ENCODE measurements around the gene COMMD10. TPM values are rescaled to one million over a fixed set of nuclear protein-coding genes. Genes with fewer than 3 reads are reported as not detected.

Gene COMMD10
- total RNA-seq, 5 donors from 2014 or later (not counting 1 experiment from before 2014, with no cell fraction given), result 25.7 to 36.9 (median 26.1) TPM

DNA sequence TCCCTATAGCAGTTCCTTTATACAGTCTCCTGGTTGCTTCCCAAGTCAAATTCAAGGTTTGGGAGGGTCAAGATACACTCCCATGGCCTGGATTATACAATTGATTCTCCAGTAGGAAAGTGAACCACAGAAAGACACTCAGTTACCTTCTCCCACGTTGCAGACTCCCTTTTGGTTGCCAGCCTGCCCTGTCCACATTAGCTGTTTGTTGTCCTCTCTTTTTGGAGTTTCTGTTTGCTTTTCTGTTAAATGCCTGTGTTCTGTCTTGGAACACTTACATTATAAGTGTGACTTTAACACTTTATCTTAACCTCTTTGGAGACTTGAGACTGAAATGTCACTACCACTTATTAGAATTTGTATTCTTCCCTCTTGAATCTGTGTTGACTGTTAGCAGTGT, 30.3 kb downstream of the COMMD10 start:
- peaks cover 21 to 33% (median 27%) of the 10 kb centered on the region in 3 donors for H3K9me3 Mint-ChIP-seq
- no peak overlapping the region for H3K4me3 Mint-ChIP-seq
- no CpG with 5 or more reads among the region's 1 CpG for WGBS (ENCODE audit: insufficient coverage)
- peaks cover 63% of the 10 kb centered on the region for H3K36me3 Mint-ChIP-seq
- Histone ChIP-seq H3K36me3 (ENCODE audit: control insufficient read depth in 2 of 2, extremely low read depth in 1 of 2, insufficient read depth in 1 of 2, low read length in 1 of 2) (peaks cover 4% of the 10 kb centered on the region in 2 donors), H3K4me3 (ENCODE audit: control insufficient read depth in 1 of 2, extremely low read depth in 1 of 2, low read length in 1 of 2) (no peak overlapping the region), H3K9me3 (peaks cover 6% of the 10 kb centered on the region), H3K4me1 (ENCODE audit: control insufficient read depth in 1 of 2, extremely low read depth in 1 of 2, insufficient read depth in 2 of 2, low read length in 2 of 2) (peaks cover 0 to 4% of the 10 kb centered on the region in 2 experiments), H3K27ac (ENCODE audit: low read length) (no peak overlapping the region), H3K27me3 (replicated peaks in 1 of 2; ENCODE audit: control insufficient read depth in 2 of 2, extremely low read depth in 1 of 2, insufficient read depth in 2 of 2, low read length in 1 of 2) (no peaks in the 10 kb centered on the region)
- peaks cover 8 to 18% (median 13%) of the 10 kb centered on the region in 3 donors for H3K4me1 Mint-ChIP-seq
- ChIA-PET CTCF (no interaction called here), POLR2A (no interaction called here)
- H3K27me3 Mint-ChIP-seq, result no peaks in the 10 kb centered on the region
- no peak overlapping the region for H3K27ac Mint-ChIP-seq
- DNase-seq (no peak), ATAC-seq (replicated peaks in 1 of 4) (no peak)

GRCh38 chr5:116130471-116130870, 45.6 kb downstream of the COMMD10 start:
- Histone ChIP-seq H3K27ac (ENCODE audit: low read length) (no peak overlapping the region), H3K27me3 (replicated peaks in 1 of 2; ENCODE audit: control insufficient read depth in 2 of 2, extremely low read depth in 1 of 2, insufficient read depth in 2 of 2, low read length in 1 of 2) (no peaks in the 10 kb centered on the region), H3K9me3 (no peaks in the 10 kb centered on the region), H3K4me1 (ENCODE audit: control insufficient read depth in 1 of 2, extremely low read depth in 1 of 2, insufficient read depth in 2 of 2, low read length in 2 of 2) (peaks cover 0 to 2% of the 10 kb centered on the region in 2 experiments), H3K36me3 (ENCODE audit: control insufficient read depth in 2 of 2, extremely low read depth in 1 of 2, insufficient read depth in 1 of 2, low read length in 1 of 2) (no peaks in the 10 kb centered on the region), H3K4me3 (ENCODE audit: control insufficient read depth in 1 of 2, extremely low read depth in 1 of 2, low read length in 1 of 2) (no peak overlapping the region)
- WGBS (ENCODE audit: insufficient coverage), result no CpG with 5 or more reads among the region's 2 CpGs
- H3K27ac Mint-ChIP-seq, result no peak overlapping the region
- DNase-seq (no peak), ATAC-seq (replicated peaks in 1 of 4) (no peak)
- POLR2A ChIA-PET, result no interaction called here
- CTCF ChIA-PET, result no interaction called here
- no peaks in the 10 kb centered on the region for H3K27me3 Mint-ChIP-seq
- H3K4me3 Mint-ChIP-seq, result no peak overlapping the region
- H3K4me1 Mint-ChIP-seq, result peaks cover 16 to 19% (median 18%) of the 10 kb centered on the region in 3 donors
- H3K9me3 Mint-ChIP-seq, result peaks cover 0 to 3% (median 0%) of the 10 kb centered on the region in 3 donors
- peaks cover 16% of the 10 kb centered on the region for H3K36me3 Mint-ChIP-seq

GRCh38 chr5:116130976-116131375, 46.2 kb downstream of the COMMD10 start:
- no CpG with 5 or more reads among the region's 2 CpGs for WGBS (ENCODE audit: insufficient coverage)
- H3K9me3 ChIP-seq, result no peaks in the 10 kb centered on the region
- Mint-ChIP-seq H3K4me1 (peaks cover 18 to 24% (median 23%) of the 10 kb centered on the region in 3 donors), H3K9me3 (no peaks in the 10 kb centered on the region), H3K27ac (no peak overlapping the region), H3K27me3 (no peaks in the 10 kb centered on the region), H3K36me3 (peaks cover 11% of the 10 kb centered on the region), H3K4me3 (no peak overlapping the region)
- no peak for DNase-seq
- no peaks in the 10 kb centered on the region for H3K27me3 ChIP-seq (replicated peaks in 1 of 2; ENCODE audit: control insufficient read depth in 2 of 2, extremely low read depth in 1 of 2, insufficient read depth in 2 of 2, low read length in 1 of 2)
- no peaks in the 10 kb centered on the region for H3K36me3 ChIP-seq (ENCODE audit: control insufficient read depth in 2 of 2, extremely low read depth in 1 of 2, insufficient read depth in 1 of 2, low read length in 1 of 2)
- no peak for ATAC-seq (replicated peaks in 1 of 4)
- H3K27ac ChIP-seq (ENCODE audit: low read length), result no peak overlapping the region
- POLR2A ChIA-PET, result interaction anchor here in 1 of 2 donors (0.6 kb wide), 1 partner anchor 100 kb away, joined by 3 read pairs; no protein-coding TSS in a partner anchor
- peaks cover 0 to 2% of the 10 kb centered on the region in 2 experiments for H3K4me1 ChIP-seq (ENCODE audit: control insufficient read depth in 1 of 2, extremely low read depth in 1 of 2, insufficient read depth in 2 of 2, low read length in 2 of 2)
- CTCF ChIA-PET, result no interaction called here
- no peak overlapping the region for H3K4me3 ChIP-seq (ENCODE audit: control insufficient read depth in 1 of 2, extremely low read depth in 1 of 2, low read length in 1 of 2)

- Histone ChIP-seq H3K9me3 (no peaks in the 10 kb centered on the region), H3K4me3 (ENCODE audit: control insufficient read depth in 1 of 2, extremely low read depth in 1 of 2, low read length in 1 of 2) (no peak overlapping the region), H3K4me1 (ENCODE audit: control insufficient read depth in 1 of 2, extremely low read depth in 1 of 2, insufficient read depth in 2 of 2, low read length in 2 of 2) (peaks cover 0 to 2% of the 10 kb centered on the region in 2 experiments), H3K27me3 (replicated peaks in 1 of 2; ENCODE audit: control insufficient read depth in 2 of 2, extremely low read depth in 1 of 2, insufficient read depth in 2 of 2, low read length in 1 of 2) (no peaks in the 10 kb centered on the region), H3K36me3 (ENCODE audit: control insufficient read depth in 2 of 2, extremely low read depth in 1 of 2, insufficient read depth in 1 of 2, low read length in 1 of 2) (no peaks in the 10 kb centered on the region), H3K27ac (ENCODE audit: low read length) (no peak overlapping the region)
- Mint-ChIP-seq H3K4me1 (peaks cover 38 to 41% (median 39%) of the 10 kb centered on the region in 3 donors), H3K36me3 (peaks cover 11% of the 10 kb centered on the region), H3K4me3 (no peak overlapping the region), H3K27me3 (no peaks in the 10 kb centered on the region), H3K9me3 (no peaks in the 10 kb centered on the region), H3K27ac (no peak overlapping the region)
- no CpG with 5 or more reads among the region's 3 CpGs for WGBS (ENCODE audit: insufficient coverage)
- ATAC-seq (replicated peaks in 1 of 4), result no peak
- DNase-seq, result no peak
- POLR2A ChIA-PET, result no interaction called here
- CTCF ChIA-PET, result no interaction called here
Observed at GRCh38 chr5:116133281-116133680, 48.5 kb downstream of the COMMD10 start.

DNA sequence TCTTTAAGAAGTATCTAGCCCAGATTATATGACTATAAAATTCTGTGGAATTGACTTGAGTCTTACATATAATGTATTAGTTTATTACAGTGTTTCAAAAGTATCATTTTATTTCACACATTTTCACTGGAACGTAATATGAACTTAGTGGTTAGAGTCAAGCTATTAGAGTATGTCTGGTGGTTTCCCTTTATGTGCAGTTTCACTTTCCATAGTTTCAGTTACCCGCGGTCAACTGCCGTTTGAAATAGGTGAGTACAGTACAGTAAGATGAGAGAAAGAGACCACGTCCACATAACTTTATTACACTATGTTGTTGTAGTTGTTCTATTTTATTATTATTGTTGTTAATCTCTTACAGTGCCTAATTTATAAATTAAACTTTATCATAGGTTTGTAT, 50.5 kb downstream of the COMMD10 start:
- POLR2A ChIA-PET, result no interaction called here
- H3K9me3 Mint-ChIP-seq, result no peaks in the 10 kb centered on the region
- H3K27ac Mint-ChIP-seq, result peak overlapping the region; percentile 61 to 83
- ATAC-seq (replicated peaks in 1 of 4) (peak in 3 of 4 experiments; percentile 54 to 80 (median 72)), DNase-seq (peak in 9 of 35 experiments; percentile 2 to 57 (median 5))
- Histone ChIP-seq H3K36me3 (ENCODE audit: control insufficient read depth in 2 of 2, extremely low read depth in 1 of 2, insufficient read depth in 1 of 2, low read length in 1 of 2) (no peaks in the 10 kb centered on the region), H3K27me3 (replicated peaks in 1 of 2; ENCODE audit: control insufficient read depth in 2 of 2, extremely low read depth in 1 of 2, insufficient read depth in 2 of 2, low read length in 1 of 2) (no peaks in the 10 kb centered on the region), H3K4me1 (ENCODE audit: control insufficient read depth in 1 of 2, extremely low read depth in 1 of 2, insufficient read depth in 2 of 2, low read length in 2 of 2) (peaks cover 0 to 2% of the 10 kb centered on the region in 2 experiments), H3K27ac (ENCODE audit: low read length) (peak overlapping the region; percentile 24), H3K9me3 (no peaks in the 10 kb centered on the region), H3K4me3 (ENCODE audit: control insufficient read depth in 1 of 2, extremely low read depth in 1 of 2, low read length in 1 of 2) (no peak overlapping the region)
- peaks cover 38 to 45% (median 39%) of the 10 kb centered on the region in 3 donors for H3K4me1 Mint-ChIP-seq
- no CpG with 5 or more reads among the region's 5 CpGs for WGBS (ENCODE audit: insufficient coverage)
- H3K36me3 Mint-ChIP-seq, result peaks cover 16% of the 10 kb centered on the region
- H3K4me3 Mint-ChIP-seq, result peak overlapping the region in 2 of 3 donors; percentile 25 to 32
- CTCF ChIA-PET, result interaction anchor here in 1 of 2 donors (0.6 to 1.7 kb wide), 2 partner anchors 19 to 812 kb away, joined by 3 to 4 read pairs; no protein-coding TSS in a partner anchor
- no peaks in the 10 kb centered on the region for H3K27me3 Mint-ChIP-seq

DNA sequence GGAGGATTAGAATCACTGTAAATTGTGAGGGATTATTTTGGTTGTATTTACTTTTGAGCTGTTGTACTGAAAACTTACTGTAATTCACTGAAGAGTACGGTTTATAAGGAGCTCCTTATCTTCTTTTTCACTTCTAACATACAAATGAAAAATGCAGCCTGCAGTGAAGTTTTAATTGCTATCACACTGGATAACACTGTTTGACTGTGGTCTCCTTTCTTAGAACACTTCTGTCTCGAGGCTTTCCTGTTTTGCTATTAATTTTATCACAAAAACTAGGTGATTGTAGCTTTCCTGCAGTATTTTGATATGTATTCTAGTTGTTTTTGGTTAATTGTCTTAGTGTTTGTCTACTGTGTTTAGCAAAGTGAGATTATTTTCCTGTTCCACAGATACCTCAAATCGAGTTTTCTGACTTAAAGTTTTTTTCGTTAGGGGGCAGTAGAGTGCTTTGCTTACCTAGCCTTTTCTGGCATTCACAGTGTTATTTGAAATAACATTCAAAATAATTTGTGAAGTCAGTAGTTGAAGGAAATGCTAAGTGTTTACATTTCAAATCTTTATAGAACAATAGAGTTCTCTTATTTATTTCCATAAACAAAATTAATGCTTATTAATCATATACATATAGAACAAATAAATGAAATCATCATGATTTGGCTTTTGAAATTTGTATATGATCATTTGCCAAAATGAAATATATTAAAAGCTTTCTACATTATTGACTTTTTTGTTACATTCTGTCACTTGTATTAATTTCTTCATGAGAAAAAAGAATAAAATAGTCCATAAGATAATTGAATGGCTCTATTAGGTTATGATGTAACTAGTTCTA, 52.9 kb downstream of the COMMD10 start:
- no CpG with 5 or more reads among the region's 4 CpGs for WGBS (ENCODE audit: insufficient coverage)
- Histone ChIP-seq H3K9me3 (no peaks in the 10 kb centered on the region), H3K4me3 (ENCODE audit: control insufficient read depth in 1 of 2, extremely low read depth in 1 of 2, low read length in 1 of 2) (no peak overlapping the region), H3K4me1 (ENCODE audit: control insufficient read depth in 1 of 2, extremely low read depth in 1 of 2, insufficient read depth in 2 of 2, low read length in 2 of 2) (peaks cover 0 to 2% of the 10 kb centered on the region in 2 experiments), H3K27ac (ENCODE audit: low read length) (no peak overlapping the region), H3K36me3 (ENCODE audit: control insufficient read depth in 2 of 2, extremely low read depth in 1 of 2, insufficient read depth in 1 of 2, low read length in 1 of 2) (no peaks in the 10 kb centered on the region), H3K27me3 (replicated peaks in 1 of 2; ENCODE audit: control insufficient read depth in 2 of 2, extremely low read depth in 1 of 2, insufficient read depth in 2 of 2, low read length in 1 of 2) (no peaks in the 10 kb centered on the region)
- Mint-ChIP-seq H3K27ac (peak overlapping the region; percentile 74 to 83), H3K9me3 (no peaks in the 10 kb centered on the region), H3K4me1 (peaks cover 29 to 45% (median 35%) of the 10 kb centered on the region in 3 donors), H3K4me3 (no peak overlapping the region), H3K36me3 (peaks cover 20% of the 10 kb centered on the region), H3K27me3 (no peaks in the 10 kb centered on the region)
- ChIA-PET CTCF (interaction anchor here (0.5 to 2.2 kb wide), 8 partner anchors 9 to 813 kb away, joined by 3 to 7 read pairs (median 4); no protein-coding TSS in a partner anchor), POLR2A (no interaction called here)
- ATAC-seq (replicated peaks in 1 of 4) (peak in 2 of 4 experiments; percentile 43 to 55), DNase-seq (peak in 2 of 35 experiments; percentile 6 to 66)
